ENCODE measurements around the gene MATR3.

The MATR3 gene

DNA sequence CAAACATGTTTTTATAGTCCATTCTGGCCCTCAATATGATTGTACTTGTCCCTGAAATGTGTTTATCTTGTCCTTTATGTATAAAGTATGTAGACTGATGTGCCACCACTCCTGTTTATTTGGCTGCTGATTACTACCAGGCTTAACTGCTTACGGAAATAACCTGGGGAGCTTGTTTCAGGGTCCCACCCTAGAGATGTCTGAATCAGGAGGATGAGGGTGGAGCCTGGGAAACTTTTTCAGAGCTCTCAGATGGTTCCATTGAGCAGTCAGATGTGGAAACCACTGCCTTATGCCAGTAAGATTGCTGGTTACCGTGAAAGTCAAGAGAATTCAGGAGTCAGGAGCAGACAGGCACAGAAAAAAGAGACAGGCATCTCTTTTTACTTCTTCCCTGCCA lies 70.4 kb downstream of the MATR3 start:
- Histone ChIP-seq H3K27me3 (ENCODE audit: control insufficient read depth in 1 of 2, insufficient read depth in 2 of 2, low read length in 2 of 2) (no peaks in the 10 kb centered on the region), H3K4me3 (ENCODE audit: low read depth in 1 of 2, low read length in 2 of 2) (no peak overlapping the region), H3K27ac (ENCODE audit: low read depth, low read length) (no peak overlapping the region), H3K9ac (ENCODE audit: low read length) (no peak overlapping the region), H3K36me3 (ENCODE audit: insufficient read depth, low read length) (peaks cover 39% of the 10 kb centered on the region), H3K4me1 (ENCODE audit: insufficient read depth, low read length) (peaks cover 7% of the 10 kb centered on the region), H3K9me3 (ENCODE audit: low read length) (no peaks in the 10 kb centered on the region)

DNA sequence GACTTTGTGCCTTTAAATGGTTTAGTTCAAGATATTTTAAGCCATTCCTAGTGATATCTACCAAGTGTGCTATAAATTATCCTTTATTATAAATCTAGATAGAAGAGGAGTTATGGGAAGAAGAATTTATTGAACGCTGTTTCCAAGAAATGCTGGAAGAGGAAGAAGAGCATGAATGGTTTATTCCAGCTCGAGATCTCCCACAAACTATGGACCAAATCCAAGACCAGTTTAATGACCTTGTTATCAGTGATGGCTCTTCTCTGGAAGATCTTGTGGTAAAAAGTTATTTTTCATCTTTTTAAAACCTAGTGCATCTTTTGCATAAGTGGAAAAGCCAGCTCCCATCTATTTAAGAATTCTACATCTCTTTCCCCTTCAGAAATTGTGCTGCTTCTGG lies 70.9 kb downstream of the MATR3 start:
- Histone ChIP-seq H3K27ac (ENCODE audit: low read depth, low read length) (no peak overlapping the region), H3K9ac (ENCODE audit: low read length) (no peak overlapping the region), H3K36me3 (ENCODE audit: insufficient read depth, low read length) (peaks cover 45% of the 10 kb centered on the region), H3K4me1 (ENCODE audit: insufficient read depth, low read length) (peaks cover 7% of the 10 kb centered on the region), H3K27me3 (ENCODE audit: control insufficient read depth in 1 of 2, insufficient read depth in 2 of 2, low read length in 2 of 2) (no peaks in the 10 kb centered on the region), H3K4me3 (ENCODE audit: low read depth in 1 of 2, low read length in 2 of 2) (no peak overlapping the region), H3K9me3 (ENCODE audit: low read length) (no peaks in the 10 kb centered on the region)

DNA sequence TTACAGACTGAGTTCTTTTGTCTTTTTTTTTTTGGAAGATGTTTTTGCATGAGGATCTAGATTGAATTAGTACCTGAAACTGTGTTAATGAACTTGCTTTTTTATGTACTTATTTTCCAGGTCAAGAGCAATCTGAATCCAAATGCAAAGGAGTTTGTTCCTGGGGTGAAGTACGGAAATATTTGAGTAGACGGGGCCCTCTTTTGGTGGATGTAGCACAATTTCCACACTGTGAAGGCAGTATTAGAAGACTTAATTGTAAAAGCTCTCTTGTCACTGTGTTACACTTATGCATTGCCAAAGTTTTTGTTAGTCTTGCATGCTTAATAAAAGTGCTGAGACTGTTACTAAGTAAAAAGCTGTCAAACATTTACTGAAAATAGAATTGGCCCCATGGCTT lies 75.1 kb downstream of the MATR3 start:
- Histone ChIP-seq H3K36me3 (ENCODE audit: insufficient read depth, low read length) (peaks cover 61% of the 10 kb centered on the region), H3K27ac (ENCODE audit: low read depth, low read length) (no peak overlapping the region), H3K27me3 (ENCODE audit: control insufficient read depth in 1 of 2, insufficient read depth in 2 of 2, low read length in 2 of 2) (no peaks in the 10 kb centered on the region), H3K9ac (ENCODE audit: low read length) (no peak overlapping the region), H3K9me3 (ENCODE audit: low read length) (no peaks in the 10 kb centered on the region), H3K4me3 (ENCODE audit: low read depth in 1 of 2, low read length in 2 of 2) (no peak overlapping the region), H3K4me1 (ENCODE audit: insufficient read depth, low read length) (peaks cover 4% of the 10 kb centered on the region)

DNA sequence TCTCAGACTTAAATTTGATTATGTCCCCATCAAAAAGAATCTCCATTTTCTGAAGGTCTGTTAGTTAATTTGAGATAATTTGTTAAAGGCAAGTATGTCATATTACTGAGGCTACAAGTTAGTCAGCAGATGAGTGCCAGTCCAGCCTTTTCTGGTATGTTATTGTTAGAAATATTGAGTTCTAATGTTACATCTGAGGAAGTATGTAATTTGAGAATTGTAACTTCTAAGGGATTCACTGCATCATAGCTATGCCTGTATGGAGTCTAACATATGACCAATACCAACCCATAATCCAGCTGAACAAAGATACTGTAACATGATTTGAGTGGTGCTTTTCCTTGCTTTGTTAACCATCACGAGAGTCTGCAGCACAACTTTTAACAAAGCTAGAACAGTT lies 75.6 kb downstream of the MATR3 start:
- no peak overlapping the region for H3K9ac ChIP-seq (ENCODE audit: low read length)
- H3K27me3 ChIP-seq (ENCODE audit: control insufficient read depth in 1 of 2, insufficient read depth in 2 of 2, low read length in 2 of 2) = no peaks in the 10 kb centered on the region
- H3K4me1 ChIP-seq (ENCODE audit: insufficient read depth, low read length) = peaks cover 9% of the 10 kb centered on the region
- H3K4me3 ChIP-seq (ENCODE audit: low read depth in 1 of 2, low read length in 2 of 2) = no peak overlapping the region
- no peaks in the 10 kb centered on the region for H3K9me3 ChIP-seq (ENCODE audit: low read length)
- peaks cover 55% of the 10 kb centered on the region for H3K36me3 ChIP-seq (ENCODE audit: insufficient read depth, low read length)
- H3K27ac ChIP-seq (ENCODE audit: low read depth, low read length) = no peak overlapping the region

DNA sequence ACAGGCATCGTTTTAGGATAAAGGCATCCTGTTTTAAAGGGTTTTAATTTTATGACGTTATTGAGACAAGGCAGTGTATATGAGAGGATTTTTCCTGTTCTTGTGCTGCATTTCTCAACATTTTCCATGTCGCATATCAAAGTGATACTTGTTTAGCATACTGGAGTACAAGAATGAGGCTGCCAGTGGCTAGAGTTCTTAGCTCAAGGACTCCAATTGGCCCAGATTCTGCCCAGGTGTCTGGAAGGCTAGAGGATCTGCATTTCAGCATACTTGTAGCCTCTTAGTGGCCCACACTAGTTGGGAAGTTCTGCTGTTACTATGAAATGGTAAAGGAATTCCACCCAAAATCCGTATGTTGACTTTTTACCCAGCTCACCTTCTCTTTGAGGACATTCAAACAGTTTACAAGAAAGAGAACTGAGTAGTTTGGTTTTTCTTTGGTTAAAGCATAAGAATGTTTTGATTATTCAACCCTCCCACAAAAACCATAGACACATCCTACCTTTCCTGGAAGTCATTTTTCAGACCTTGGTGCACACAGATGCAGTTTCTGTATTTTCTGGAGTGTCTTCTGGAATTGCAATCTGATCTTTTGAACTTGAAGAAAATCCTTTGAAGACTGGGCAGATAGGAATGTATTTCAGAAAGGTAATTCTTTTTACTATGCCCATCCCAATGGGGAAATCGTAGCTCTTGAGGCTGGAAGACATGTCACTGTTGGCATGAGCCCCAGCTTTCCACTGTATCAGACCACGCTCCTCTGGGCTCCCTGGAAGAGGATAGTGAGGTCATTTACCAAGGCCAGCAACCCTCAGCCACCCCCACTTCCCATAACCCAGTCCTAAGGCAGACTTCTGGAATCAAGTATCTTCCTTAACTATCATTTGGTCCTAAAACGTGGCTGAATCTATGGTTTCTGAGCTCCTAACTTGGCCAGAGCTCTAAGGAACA lies 78.2 kb downstream of the MATR3 start:
- Histone ChIP-seq H3K36me3 (ENCODE audit: insufficient read depth, low read length) (peaks cover 35% of the 10 kb centered on the region), H3K27ac (ENCODE audit: low read depth, low read length) (no peak overlapping the region)

DNA sequence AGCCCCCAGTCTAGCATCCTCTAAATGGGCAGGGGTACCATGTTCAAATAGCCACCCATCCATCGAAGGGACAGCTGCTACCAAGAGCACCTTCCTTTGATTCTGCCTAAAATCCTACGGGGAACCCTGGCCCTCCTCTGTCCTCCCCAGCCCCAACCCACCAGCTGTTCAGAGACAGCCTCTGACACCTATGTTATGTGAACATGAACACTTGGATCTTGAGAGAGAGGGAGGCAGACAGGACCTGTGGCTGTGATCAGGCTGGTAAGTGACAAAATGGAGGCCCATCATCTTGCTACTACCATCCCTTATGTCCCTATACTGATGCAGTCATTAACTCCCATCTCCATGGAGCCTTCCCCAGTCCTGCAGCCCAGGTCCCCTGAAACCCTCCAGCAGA lies 81.4 kb downstream of the MATR3 start:
- no peak overlapping the region for H3K4me3 ChIP-seq (ENCODE audit: low read depth in 1 of 2, low read length in 2 of 2)
- peaks cover 13% of the 10 kb centered on the region for H3K4me1 ChIP-seq (ENCODE audit: insufficient read depth, low read length)
- H3K36me3 ChIP-seq (ENCODE audit: insufficient read depth, low read length) = peaks cover 13% of the 10 kb centered on the region
- H3K27ac ChIP-seq (ENCODE audit: low read depth, low read length) = no peak overlapping the region
- H3K9ac ChIP-seq (ENCODE audit: low read length) = no peak overlapping the region
- no peaks in the 10 kb centered on the region for H3K27me3 ChIP-seq (ENCODE audit: control insufficient read depth in 1 of 2, insufficient read depth in 2 of 2, low read length in 2 of 2)
- no peaks in the 10 kb centered on the region for H3K9me3 ChIP-seq (ENCODE audit: low read length)

More for the DNA sequence above, 78.2 kb downstream of the MATR3 start:
- no peaks in the 10 kb centered on the region for H3K27me3 ChIP-seq (ENCODE audit: control insufficient read depth in 1 of 2, insufficient read depth in 2 of 2, low read length in 2 of 2)
- H3K4me1 ChIP-seq (ENCODE audit: insufficient read depth, low read length) = peaks cover 13% of the 10 kb centered on the region
- H3K9ac ChIP-seq (ENCODE audit: low read length) = no peak overlapping the region
- H3K9me3 ChIP-seq (ENCODE audit: low read length) = no peaks in the 10 kb centered on the region
- no peak overlapping the region for H3K4me3 ChIP-seq (ENCODE audit: low read depth in 1 of 2, low read length in 2 of 2)

DNA sequence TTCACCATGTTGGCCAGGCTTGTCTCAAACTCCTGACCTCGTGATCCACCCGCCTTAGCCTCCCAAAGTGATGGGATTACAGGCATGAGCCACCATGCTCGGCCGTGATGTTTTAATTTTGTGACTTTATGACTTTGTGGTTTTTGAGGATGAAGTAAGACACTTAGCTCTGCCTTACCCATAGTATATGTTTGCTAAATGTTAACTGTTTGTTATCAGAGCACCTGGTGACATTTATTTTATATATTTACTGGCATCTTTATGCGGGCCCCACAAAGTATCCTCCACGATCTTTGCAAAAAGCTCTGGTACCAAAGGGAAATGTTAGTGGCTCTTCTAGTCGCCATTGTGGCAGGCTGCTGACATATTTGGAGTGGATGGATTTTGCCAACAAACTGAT lies 82.8 kb downstream of the MATR3 start:
- no peaks in the 10 kb centered on the region for H3K9me3 ChIP-seq (ENCODE audit: low read length)
- H3K36me3 ChIP-seq (ENCODE audit: insufficient read depth, low read length) = peaks cover 9% of the 10 kb centered on the region
- H3K27ac ChIP-seq (ENCODE audit: low read depth, low read length) = no peak overlapping the region
- no peaks in the 10 kb centered on the region for H3K27me3 ChIP-seq (ENCODE audit: control insufficient read depth in 1 of 2, insufficient read depth in 2 of 2, low read length in 2 of 2)
- H3K4me1 ChIP-seq (ENCODE audit: insufficient read depth, low read length) = peaks cover 13% of the 10 kb centered on the region
- no peak overlapping the region for H3K9ac ChIP-seq (ENCODE audit: low read length)
- no peak overlapping the region for H3K4me3 ChIP-seq (ENCODE audit: low read depth in 1 of 2, low read length in 2 of 2)

DNA sequence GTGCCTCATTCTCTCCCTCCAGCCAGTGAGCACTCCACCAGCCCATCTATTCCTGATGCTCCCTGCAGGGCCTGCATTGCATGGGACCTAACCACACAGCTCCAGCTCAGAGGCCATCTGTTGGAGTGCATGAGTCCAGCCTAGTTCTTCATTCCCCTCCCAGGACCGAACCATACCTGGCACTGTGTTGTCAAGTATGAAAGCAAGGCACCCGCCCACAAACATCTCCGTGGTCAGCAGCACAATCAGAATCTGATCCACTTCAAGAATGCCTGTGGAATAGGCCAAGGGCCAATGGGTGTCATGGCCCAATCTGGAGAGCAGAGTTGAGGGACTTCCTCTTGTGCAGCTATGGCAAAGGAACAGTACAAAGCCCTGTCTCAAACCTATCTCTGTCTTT lies 83.7 kb downstream of the MATR3 start:
- H3K27ac ChIP-seq (ENCODE audit: low read depth, low read length) = no peak overlapping the region
- H3K9me3 ChIP-seq (ENCODE audit: low read length) = no peaks in the 10 kb centered on the region
- H3K4me1 ChIP-seq (ENCODE audit: insufficient read depth, low read length) = peaks cover 13% of the 10 kb centered on the region
- peaks cover under 1% of the 10 kb centered on the region for H3K36me3 ChIP-seq (ENCODE audit: insufficient read depth, low read length)
- no peak overlapping the region for H3K9ac ChIP-seq (ENCODE audit: low read length)
- no peak overlapping the region for H3K4me3 ChIP-seq (ENCODE audit: low read depth in 1 of 2, low read length in 2 of 2)
- no peaks in the 10 kb centered on the region for H3K27me3 ChIP-seq (ENCODE audit: control insufficient read depth in 1 of 2, insufficient read depth in 2 of 2, low read length in 2 of 2)

DNA sequence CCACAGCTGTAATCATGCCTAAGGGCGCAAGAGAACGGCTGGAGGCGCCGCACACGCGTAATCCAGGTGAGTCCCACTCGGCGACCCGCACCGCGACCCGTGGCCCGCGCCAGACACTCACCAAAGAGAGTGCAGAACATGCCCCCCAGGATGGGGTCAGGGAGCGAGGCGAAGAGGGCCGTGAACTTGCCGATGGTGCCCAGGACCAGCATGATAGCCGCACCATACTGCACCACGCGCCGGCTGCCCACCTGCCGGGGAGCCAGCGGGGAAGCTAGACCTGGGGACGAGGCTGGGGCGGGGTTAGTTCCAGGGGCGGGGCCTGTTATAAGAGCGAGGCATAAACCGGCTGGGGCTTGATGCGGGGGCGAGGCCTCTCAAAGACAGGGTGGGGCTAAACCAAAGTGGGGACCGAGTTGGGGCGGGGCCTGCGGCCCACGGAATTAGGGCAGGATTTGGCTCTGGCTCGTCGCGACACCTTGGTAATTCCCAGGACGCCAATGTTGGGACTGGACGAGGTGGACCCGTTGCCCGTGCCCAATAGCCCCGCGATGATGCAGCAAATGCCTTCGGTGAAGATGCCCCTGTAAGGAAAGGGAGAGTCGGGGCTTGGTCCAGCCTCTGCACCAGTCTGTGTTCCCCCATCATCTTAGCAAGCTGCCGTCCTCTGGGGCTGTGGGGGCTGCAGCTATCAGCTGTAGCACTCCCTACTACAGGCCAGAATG lies 84.7 kb downstream of the MATR3 start:
- Histone ChIP-seq H3K4me3 (ENCODE audit: low read depth in 1 of 2, low read length in 2 of 2) (no peak overlapping the region), H3K9me3 (ENCODE audit: low read length) (no peaks in the 10 kb centered on the region), H3K9ac (ENCODE audit: low read length) (no peak overlapping the region), H3K36me3 (ENCODE audit: insufficient read depth, low read length) (no peaks in the 10 kb centered on the region), H3K4me1 (ENCODE audit: insufficient read depth, low read length) (peaks cover 13% of the 10 kb centered on the region), H3K27me3 (ENCODE audit: control insufficient read depth in 1 of 2, insufficient read depth in 2 of 2, low read length in 2 of 2) (no peaks in the 10 kb centered on the region), H3K27ac (ENCODE audit: low read depth, low read length) (no peak overlapping the region)

DNA sequence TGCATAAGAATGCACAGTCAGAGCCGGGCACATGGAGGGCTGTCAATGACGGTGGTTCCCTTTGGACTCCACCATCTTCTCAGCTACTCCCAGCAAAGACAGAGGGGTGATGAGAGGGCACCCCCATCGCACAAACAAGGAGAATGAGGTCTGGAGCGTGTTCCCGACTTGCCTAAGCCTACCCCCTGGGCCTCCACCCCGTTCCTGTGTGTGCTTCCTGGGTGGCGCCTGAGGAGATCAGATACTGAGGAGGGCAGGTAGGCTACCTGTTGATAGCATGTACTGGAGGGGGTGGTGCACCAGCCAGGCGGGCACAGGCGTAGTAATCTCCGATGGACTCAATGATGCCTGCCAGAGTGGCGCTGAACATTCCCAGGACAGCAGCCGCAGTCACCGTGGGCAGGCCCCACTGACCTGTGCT lies 85.4 kb downstream of the MATR3 start:
- Histone ChIP-seq H3K4me3 (ENCODE audit: low read depth in 1 of 2, low read length in 2 of 2) (no peak overlapping the region), H3K36me3 (ENCODE audit: insufficient read depth, low read length) (no peaks in the 10 kb centered on the region), H3K9ac (ENCODE audit: low read length) (no peak overlapping the region), H3K27ac (ENCODE audit: low read depth, low read length) (no peak overlapping the region), H3K9me3 (ENCODE audit: low read length) (no peaks in the 10 kb centered on the region), H3K4me1 (ENCODE audit: insufficient read depth, low read length) (peaks cover 6% of the 10 kb centered on the region), H3K27me3 (ENCODE audit: control insufficient read depth in 1 of 2, insufficient read depth in 2 of 2, low read length in 2 of 2) (no peaks in the 10 kb centered on the region)

DNA sequence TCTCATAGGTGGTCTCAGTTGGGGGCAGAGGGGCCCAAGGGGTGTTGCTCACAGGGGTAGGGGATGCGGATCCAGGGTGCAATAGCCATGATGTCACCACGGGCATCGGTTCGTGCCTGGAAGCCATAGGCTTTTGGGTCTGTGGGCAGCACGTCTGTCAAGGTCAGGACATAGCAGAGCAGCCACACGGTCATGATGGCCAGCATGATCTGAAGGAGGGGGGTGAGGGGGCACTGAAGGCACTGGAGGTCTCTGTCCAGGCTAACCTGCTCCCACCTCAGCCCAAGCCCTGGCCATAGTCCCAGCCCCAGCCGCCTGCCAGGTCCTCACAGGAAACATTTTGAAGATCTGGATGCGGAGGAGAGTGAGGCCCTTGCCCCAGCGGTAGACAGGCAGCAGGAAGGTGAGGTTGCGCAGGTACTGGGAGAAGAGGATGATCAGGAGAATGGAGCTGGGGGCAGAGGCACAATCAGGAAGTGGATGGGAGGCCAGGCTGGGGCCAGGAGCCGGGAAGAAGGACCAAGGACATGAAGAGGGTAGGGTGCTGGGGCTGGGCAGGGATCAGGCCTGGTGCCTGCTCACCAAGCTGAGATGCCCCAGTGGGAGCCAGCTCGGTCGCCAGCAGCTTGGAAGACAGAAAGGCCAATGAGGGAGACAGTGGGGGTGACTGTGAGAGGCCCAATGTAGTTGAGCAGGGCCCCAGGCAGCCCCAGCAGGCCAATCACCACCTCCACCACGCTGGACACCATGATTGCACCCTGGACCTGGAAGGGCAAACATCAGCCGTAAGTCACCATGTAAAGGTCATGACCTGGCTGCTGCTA lies 86.3 kb downstream of the MATR3 start:
- Histone ChIP-seq H3K9ac (ENCODE audit: low read length) (no peak overlapping the region), H3K9me3 (ENCODE audit: low read length) (no peaks in the 10 kb centered on the region), H3K27ac (ENCODE audit: low read depth, low read length) (no peak overlapping the region), H3K27me3 (ENCODE audit: control insufficient read depth in 1 of 2, insufficient read depth in 2 of 2, low read length in 2 of 2) (no peaks in the 10 kb centered on the region), H3K36me3 (ENCODE audit: insufficient read depth, low read length) (no peaks in the 10 kb centered on the region), H3K4me1 (ENCODE audit: insufficient read depth, low read length) (no peaks in the 10 kb centered on the region), H3K4me3 (ENCODE audit: low read depth in 1 of 2, low read length in 2 of 2) (no peak overlapping the region)

All from muscle layer of colon (tissue), 2 donors.